Measurements from ENCODE around the gene CDH18.
"Not testable (repeated sequence)": the region's sequence is repeated elsewhere in the genome, so short reads cannot be mapped to it uniquely, and the experiment has no call there.

The CDH18 gene

GRCh38 chr5:19859020-19859419 lies 129.0 kb downstream of the CDH18 start:
- no peak for DNase-seq (ENCODE audit: low read depth)

DNA sequence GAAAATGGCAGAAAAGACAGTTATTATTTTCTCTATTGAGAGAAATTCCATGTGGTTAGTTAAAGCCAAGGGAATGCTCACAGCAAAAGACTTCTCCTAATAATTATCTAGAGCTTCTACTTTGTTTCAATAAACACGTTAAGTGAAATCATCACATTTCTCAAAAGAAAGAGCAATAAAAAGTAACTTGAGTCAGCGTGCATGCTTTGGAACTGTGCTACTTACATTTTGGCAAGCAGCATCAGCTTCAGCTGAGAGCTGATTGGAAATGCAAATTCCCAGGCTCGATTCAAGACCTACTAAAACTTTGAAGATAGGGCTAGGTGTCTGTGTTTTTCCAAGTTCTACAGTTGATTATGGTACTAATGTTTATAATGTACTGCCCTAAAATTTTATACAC lies 132.1 kb downstream of the CDH18 start:
- peak; percentile 10 for DNase-seq (ENCODE audit: low read depth)

- DNase-seq (ENCODE audit: low read depth): no peak
Measured at GRCh38 chr5:19855453-19855852, 132.5 kb downstream of the CDH18 start.

DNA sequence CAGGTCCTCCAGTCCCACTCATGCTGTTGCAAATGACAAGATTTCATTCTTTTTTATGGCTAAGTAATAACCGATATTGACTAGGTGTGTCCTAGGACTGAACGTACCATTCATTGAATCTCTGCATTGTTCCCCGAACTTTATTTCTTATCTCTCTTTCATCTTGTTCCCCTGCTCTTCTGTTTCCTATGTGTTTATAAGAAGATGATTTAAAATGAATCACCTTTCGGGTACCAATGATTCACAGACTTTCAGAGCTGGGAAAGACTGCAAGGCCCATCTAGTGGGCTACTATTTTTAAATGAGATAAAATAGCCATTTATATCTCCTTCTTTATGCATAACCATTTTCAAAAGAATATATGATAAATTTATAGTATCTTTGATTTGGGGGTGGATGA lies 133.0 kb downstream of the CDH18 start:
- peak; percentile 21 for DNase-seq (ENCODE audit: low read depth)

GRCh38 chr5:19853616-19854240 lies 134.3 kb downstream of the CDH18 start:
- DNase-seq (ENCODE audit: low read depth): peak; percentile 73

- DNase-seq (ENCODE audit: low read depth): peak; percentile 40
Measured at GRCh38 chr5:19837536-19838174, 150.3 kb downstream of the CDH18 start.

- no peak for DNase-seq (ENCODE audit: low read depth)
Measured at GRCh38 chr5:19835442-19835841, 152.6 kb downstream of the CDH18 start.

DNA sequence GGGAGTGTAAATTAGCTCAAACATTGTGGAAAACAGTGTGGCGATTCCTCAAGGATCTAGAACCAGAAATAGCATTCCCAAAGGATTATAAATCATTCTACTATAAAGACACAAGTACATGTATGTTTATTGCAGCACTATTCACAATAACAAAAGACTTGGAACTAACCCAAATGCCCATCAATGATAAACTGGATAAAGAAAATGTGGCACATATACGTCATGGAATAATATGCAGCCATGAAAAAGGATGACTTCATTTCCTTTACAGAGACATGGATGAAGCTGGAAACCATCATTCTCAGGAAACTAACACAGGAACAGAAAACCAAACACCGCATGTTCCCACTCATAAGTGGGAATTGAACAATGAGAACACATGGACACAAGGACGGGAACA lies 175.3 kb downstream of the CDH18 start:
- not testable (repeated sequence) for DNase-seq (ENCODE audit: low read depth)

DNA sequence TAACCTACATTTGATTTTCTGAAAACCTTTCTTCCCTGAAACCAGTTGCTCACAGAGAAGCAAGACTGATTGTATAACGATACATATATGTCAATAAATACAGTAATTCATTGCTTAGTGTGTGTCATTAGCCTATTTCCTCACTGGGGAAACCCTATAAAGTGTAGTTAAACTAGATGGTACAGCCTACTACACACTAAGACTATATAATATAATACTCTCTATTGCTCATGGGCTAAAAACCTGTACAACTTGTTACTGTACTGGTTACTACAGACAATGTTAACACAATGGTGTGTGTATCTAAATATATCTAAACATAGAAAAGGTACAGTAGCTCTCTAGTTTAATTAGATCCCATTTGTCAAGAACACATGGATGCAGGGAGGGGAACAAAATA lies 181.2 kb downstream of the CDH18 start:
- DNase-seq (ENCODE audit: low read depth): no peak

DNA sequence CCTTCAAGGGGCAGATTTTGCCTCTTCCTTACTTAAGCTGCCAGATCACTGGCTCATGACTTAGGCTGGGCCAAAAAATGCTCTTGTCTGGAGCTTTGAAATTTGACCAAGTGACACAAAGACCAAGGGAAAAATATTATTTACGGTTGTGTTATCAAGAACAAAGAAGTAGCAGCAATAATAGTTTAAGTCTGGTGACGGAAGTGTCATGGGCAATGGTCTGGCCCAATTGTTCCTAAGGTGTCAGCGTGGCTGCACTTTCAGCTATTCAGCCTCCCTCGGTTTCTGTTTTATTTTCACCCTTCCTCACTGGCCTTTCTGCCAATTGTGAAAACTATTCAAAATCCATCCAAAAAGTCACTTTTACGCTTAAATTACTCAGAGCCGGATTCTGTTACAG lies 185.3 kb downstream of the CDH18 start:
- DNase-seq (ENCODE audit: low read depth): no peak

DNA sequence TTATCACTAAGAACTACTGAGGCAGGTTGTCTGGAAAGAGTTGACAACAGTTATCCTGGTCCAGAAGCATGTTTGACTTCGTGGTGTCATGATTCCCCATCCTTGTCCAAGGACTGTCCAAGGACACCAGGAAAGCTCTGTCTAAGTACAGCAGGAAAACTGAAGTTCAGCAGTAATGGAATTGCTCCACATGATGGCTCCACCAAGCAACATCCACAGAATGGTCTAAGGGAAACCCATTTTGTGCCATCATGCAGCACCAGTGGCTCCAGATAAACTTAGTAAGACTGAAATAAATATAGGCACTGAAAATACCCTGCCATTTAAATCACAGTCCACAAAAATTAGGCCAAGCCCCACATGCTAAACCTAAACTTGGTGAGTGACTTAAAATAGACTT lies 192.8 kb downstream of the CDH18 start:
- peak; percentile 56 for DNase-seq (ENCODE audit: low read depth)

- peak; percentile 5 for DNase-seq (ENCODE audit: low read depth)
Measured at GRCh38 chr5:19790829-19791466, 197.1 kb downstream of the CDH18 start.

DNA sequence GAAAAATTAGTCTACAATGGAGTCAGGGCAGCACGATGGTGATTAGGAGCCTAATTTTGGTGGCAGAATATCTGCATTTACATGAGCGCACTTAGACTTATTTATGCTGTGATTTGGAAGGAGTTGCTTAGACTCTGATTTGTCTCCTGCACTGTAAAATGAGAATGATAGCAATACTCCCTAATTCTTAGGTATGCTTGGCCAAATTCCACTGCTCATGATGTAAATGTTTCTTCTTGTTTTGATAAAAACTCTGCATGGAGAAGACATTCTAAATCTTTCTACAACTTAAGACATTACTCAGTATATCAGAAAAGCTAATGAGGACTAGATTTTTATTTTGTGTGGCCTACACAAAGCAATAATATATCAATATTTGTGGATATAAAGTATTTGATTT lies 205.4 kb downstream of the CDH18 start:
- peak; percentile 10 for DNase-seq (ENCODE audit: low read depth)

- DNase-seq (ENCODE audit: low read depth): no peak
Measured at GRCh38 chr5:19777363-19777762, 210.6 kb downstream of the CDH18 start.

GRCh38 chr5:19776886-19777285 lies 211.1 kb downstream of the CDH18 start:
- not testable (repeated sequence) for DNase-seq (ENCODE audit: low read depth)

DNA sequence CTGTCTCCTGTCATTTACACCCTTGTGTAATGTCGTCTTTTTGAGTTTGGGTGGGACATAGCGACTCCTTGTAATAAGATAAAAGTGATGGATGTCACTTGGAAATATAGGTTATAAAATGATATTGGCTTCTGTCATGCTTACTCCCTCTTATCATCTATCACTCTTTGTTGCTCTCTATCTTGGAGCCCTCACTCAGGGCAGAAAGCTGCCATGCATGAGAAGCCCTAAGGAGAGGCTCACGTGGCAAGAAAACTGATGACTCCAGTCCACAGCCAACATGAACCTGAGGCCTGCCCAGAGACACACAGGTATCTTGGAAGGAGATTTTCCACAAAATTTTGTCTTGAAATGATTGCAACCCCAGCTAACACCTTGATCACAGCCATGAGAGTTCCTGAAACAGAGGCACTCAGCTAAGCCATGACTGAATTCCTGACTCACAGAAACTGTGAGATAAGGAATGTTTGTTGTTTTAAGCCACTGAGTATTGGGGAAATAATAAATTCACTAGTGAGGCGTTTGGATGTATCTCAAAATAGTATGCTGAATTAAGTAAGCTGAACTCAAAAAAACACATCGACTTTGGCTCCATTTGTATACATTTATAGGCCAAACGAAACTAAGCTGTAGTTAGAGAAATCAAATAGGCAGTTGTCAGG lies 216.7 kb downstream of the CDH18 start:
- peak; percentile 45 for DNase-seq (ENCODE audit: low read depth)

GRCh38 chr5:19770396-19770795 lies 217.6 kb downstream of the CDH18 start:
- DNase-seq (ENCODE audit: low read depth): no peak

- no peak for DNase-seq (ENCODE audit: low read depth)
Measured at GRCh38 chr5:19767987-19768386, 220.0 kb downstream of the CDH18 start.

GRCh38 chr5:19753579-19753978 lies 234.4 kb downstream of the CDH18 start:
- no peak for DNase-seq (ENCODE audit: low read depth)

GRCh38 chr5:19751326-19751725 lies 236.7 kb downstream of the CDH18 start:
- DNase-seq (ENCODE audit: low read depth): no peak

- DNase-seq (ENCODE audit: low read depth): no peak
Measured at GRCh38 chr5:19745247-19745646, 242.8 kb downstream of the CDH18 start.

GRCh38 chr5:19739671-19740070 lies 248.3 kb downstream of the CDH18 start:
- no peak for DNase-seq (ENCODE audit: low read depth)

GRCh38 chr5:19734776-19735175 lies 253.2 kb downstream of the CDH18 start:
- DNase-seq (ENCODE audit: low read depth): peak; percentile 41
